SU-DHL-6 (cell line): ENCODE results near the gene SEMA3D.

Experiments used
- EZH2phosphoT487 ChIP-seq: fragments of 200-600 bp; sonication (generic), shearing (Covaris generic); conservative IDR thresholded peaks from 2 replicates; pipeline ENCODE4 v1.6.1; 2018; ENCODE audit warnings: mild to moderate bottlenecking, antibody characterized with exemption, low read length, moderate library complexity, mixed read lengths
- TF ChIP-seq, protein P1 (sequence below): fragments of 200-600 bp; sonication (generic); IDR thresholded peaks from one replicate; pipeline ENCODE4 v1.5.1; 2017; ENCODE audit warnings: antibody characterized with exemption, mild to moderate bottlenecking, low read length, moderate library complexity; ENCODE audit not compliant: insufficient read depth, poor library complexity, severe bottlenecking

DNA sequence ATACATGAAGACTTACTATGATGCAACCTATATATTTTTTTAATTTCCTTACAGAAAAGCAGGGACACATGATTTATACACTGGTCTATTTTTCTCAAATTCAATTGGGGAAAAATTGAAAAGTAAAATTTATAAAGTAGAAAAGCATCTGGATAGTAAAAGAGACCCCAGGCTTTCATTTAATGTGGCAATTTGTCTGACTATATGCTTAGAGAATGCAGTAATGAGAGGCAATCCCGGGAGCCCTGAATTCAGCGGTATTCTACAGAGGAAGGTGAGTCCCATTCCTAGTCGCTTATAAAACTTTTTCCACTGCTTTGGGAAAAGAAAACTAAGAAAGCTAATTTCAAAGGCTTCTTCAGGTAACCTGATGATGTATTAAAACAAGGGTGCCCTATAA, 167.1 kb downstream of the SEMA3D start:
- TF ChIP-seq, protein P1, sequence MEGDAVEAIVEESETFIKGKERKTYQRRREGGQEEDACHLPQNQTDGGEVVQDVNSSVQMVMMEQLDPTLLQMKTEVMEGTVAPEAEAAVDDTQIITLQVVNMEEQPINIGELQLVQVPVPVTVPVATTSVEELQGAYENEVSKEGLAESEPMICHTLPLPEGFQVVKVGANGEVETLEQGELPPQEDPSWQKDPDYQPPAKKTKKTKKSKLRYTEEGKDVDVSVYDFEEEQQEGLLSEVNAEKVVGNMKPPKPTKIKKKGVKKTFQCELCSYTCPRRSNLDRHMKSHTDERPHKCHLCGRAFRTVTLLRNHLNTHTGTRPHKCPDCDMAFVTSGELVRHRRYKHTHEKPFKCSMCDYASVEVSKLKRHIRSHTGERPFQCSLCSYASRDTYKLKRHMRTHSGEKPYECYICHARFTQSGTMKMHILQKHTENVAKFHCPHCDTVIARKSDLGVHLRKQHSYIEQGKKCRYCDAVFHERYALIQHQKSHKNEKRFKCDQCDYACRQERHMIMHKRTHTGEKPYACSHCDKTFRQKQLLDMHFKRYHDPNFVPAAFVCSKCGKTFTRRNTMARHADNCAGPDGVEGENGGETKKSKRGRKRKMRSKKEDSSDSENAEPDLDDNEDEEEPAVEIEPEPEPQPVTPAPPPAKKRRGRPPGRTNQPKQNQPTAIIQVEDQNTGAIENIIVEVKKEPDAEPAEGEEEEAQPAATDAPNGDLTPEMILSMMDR, result no peak
- no peak for TF ChIP-seq EZH2phosphoT487
